Right lobe of liver (tissue), 6 donors: ENCODE data around the gene LRRC43. TPM values are rescaled to one million over a fixed set of nuclear protein-coding genes. Genes with fewer than 3 reads are reported as not detected.

Experiments used
- ATAC-seq, 4 donors: fragments of 200-7000 bp; cut with Tn5 transposase; one replicate each; pipeline ENCODE4 v1.9.1; 2020; ENCODE audit warnings: mild to moderate bottlenecking in 4 of 4, moderate library complexity in 4 of 4
- DNase-seq, 3 donors: peaks; one replicate each; pipeline ENCODE4 v3.0.0-alpha.2; 2020
- H3K27ac ChIP-seq, 3 donors: fragments of 200-600 bp; one replicate each; pipeline ENCODE4 v1.8.0; 2022
- H3K27me3 ChIP-seq, 2 donors: fragments of 200-600 bp; one replicate each; pipeline ENCODE4 v1.8.0; 2022
- H3K36me3 ChIP-seq, 4 donors: fragments of 200-600 bp; sonication (generic) in 1 of 4; one replicate each; pipeline versions ENCODE4 v1.5.1 to v1.8.0; 2017 to 2022; ENCODE audit warnings: control low read depth in 1 of 4
- H3K4me1 ChIP-seq, 4 donors: fragments of 200-600 bp; sonication (generic) in 1 of 4; one replicate each; pipeline versions ENCODE4 v1.5.1 to v1.8.0; 2017 to 2022; ENCODE audit warnings: control low read depth in 1 of 4
- H3K4me3 ChIP-seq, 3 donors: fragments of 200-600 bp; one replicate each; pipeline ENCODE4 v1.8.0; 2022
- H3K9me3 ChIP-seq, 4 donors: fragments of 200-600 bp; sonication (generic) in 1 of 4; one replicate each; pipeline versions ENCODE4 v1.5.1 to v1.8.0; 2017 to 2022; ENCODE audit warnings: control low read depth in 1 of 4
- CTCF ChIP-seq, 4 donors: fragments of 200-600 bp in 3 of 4; fragments of 450-650 bp in 1 of 4; IDR thresholded peaks; one replicate each; pipeline versions ENCODE4 v1.5.1 to v1.8.0; 2016 to 2022; ENCODE audit warnings: antibody characterized with exemption in 4 of 4, mild to moderate bottlenecking in 2 of 4
- POLR2A ChIP-seq: fragments of 450-650 bp; IDR thresholded peaks from one replicate; pipeline ENCODE4 v1.6.1; 2017; ENCODE audit warnings: antibody characterized with exemption, mild to moderate bottlenecking
- WGBS: methylation state at CpG from one replicate; pipeline ENCODE4 v1.1.6; 2018; ENCODE audit warnings: low coverage, low lambda C conversion rate; ENCODE audit not compliant: insufficient coverage; ENCODE audit errors: missing lambda C conversion rate; 5-methylcytosine and 5-hydroxymethylcytosine counted together
- intact Hi-C, 2 donors: fragments of 100-400 bp; cut with DNase I; formaldehyde crosslinking; loops; one replicate each; pipeline versions ENCODE4 v1.11.2 to v1.14.1; 2022
- total RNA-seq, 6 experiments: library from RNA; depleted of rRNA in 2 of 6; stranded (reverse); fragments of >200 nt in 2 of 6; fragmentation: NEBNext Ultra II Directional in 3 of 6; extraction: Animal tissue kit (Norgen Biotek cat#: 25700) in 3 of 6; gene quantifications; one replicate each; pipeline versions ENCODE4 v1.1.0 to v1.2.4, GENCODE V29; 2016 to 2023
- donor health status: DM: no; HTN: yes; CAD: no.
- donor health status: DM: no; HTN: no; CAD: no.
- donor health status: DM: no; HTN: no; CAD: no.
- donor health status: DM: no; HTN: yes; CAD: no.
- donor health status: DM: no; HTN: yes; CAD: no.

The LRRC43 gene
- total RNA-seq, 6 experiments from 2014 or later, result 0.26 to 0.37 (median 0.31) TPM; not detected in 3

GRCh38 chr12:122226366-122227125 is 43.6 kb downstream of the LRRC43 start:
- H3K4me3 ChIP-seq, result peak overlapping the region; percentile 26 to 58 (median 40)
- peaks cover 0 to 33% (median 7%) of the 10 kb centered on the region in 4 donors for H3K36me3 ChIP-seq
- no peaks in the 10 kb centered on the region for H3K27me3 ChIP-seq
- ATAC-seq, result no peak
- TF ChIP-seq POLR2A (no peak), CTCF (IDR thresholded peaks at IDR 0.05) (no peak)
- H3K4me1 ChIP-seq, result peaks cover 0 to 24% (median 9%) of the 10 kb centered on the region in 4 donors
- 33% methylated on average over 10 of the region's 55 CpGs for WGBS
- intact Hi-C loops, result no loop called here
- DNase-seq, result no peak
- H3K27ac ChIP-seq, result no peak overlapping the region
- no peaks in the 10 kb centered on the region for H3K9me3 ChIP-seq

GRCh38 chr12:122227341-122227740 is 44.4 kb downstream of the LRRC43 start:
- intact Hi-C loops, result no loop called here
- H3K27ac ChIP-seq, result no peak overlapping the region
- TF ChIP-seq CTCF (IDR thresholded peaks at IDR 0.05) (no peak), POLR2A (no peak)
- H3K27me3 ChIP-seq, result no peaks in the 10 kb centered on the region
- H3K4me3 ChIP-seq, result no peak overlapping the region
- H3K36me3 ChIP-seq, result peaks cover 0 to 37% (median 5%) of the 10 kb centered on the region in 4 donors
- 74% methylated on average over 9 of the region's 17 CpGs for WGBS
- no peak for DNase-seq
- no peak for ATAC-seq
- H3K4me1 ChIP-seq, result peaks cover 0 to 24% (median 9%) of the 10 kb centered on the region in 4 donors
- H3K9me3 ChIP-seq, result no peaks in the 10 kb centered on the region

GRCh38 chr12:122228092-122228491 is 45.2 kb downstream of the LRRC43 start:
- Histone ChIP-seq H3K27me3 (no peaks in the 10 kb centered on the region), H3K27ac (no peak overlapping the region), H3K4me1 (peaks cover 0 to 24% (median 9%) of the 10 kb centered on the region in 4 donors), H3K9me3 (no peaks in the 10 kb centered on the region), H3K36me3 (peaks cover 0 to 36% (median 6%) of the 10 kb centered on the region in 4 donors), H3K4me3 (no peak overlapping the region)
- intact Hi-C loops, result no loop called here
- ATAC-seq (no peak), DNase-seq (no peak)
- TF ChIP-seq CTCF (IDR thresholded peaks at IDR 0.05), result no peak
- TF ChIP-seq POLR2A, result no peak
- WGBS, result 81% methylated on average over 5 of the region's 5 CpGs

GRCh38 chr12:122230798-122231197 is 47.9 kb downstream of the LRRC43 start:
- TF ChIP-seq POLR2A, result no peak
- TF ChIP-seq CTCF (IDR thresholded peaks at IDR 0.05), result no peak
- Histone ChIP-seq H3K9me3 (no peaks in the 10 kb centered on the region), H3K36me3 (peaks cover 0 to 35% (median 8%) of the 10 kb centered on the region in 4 donors), H3K27ac (no peak overlapping the region), H3K4me3 (no peak overlapping the region), H3K4me1 (peaks cover 0 to 13% (median 5%) of the 10 kb centered on the region in 4 donors), H3K27me3 (no peaks in the 10 kb centered on the region)
- WGBS, result 66% methylated on average over 4 of the region's 6 CpGs
- DNase-seq (no peak), ATAC-seq (no peak)
- intact Hi-C loops, result no loop called here
